Keratinocyte (primary cell): ENCODE measurements around the gene ZNF689. TPM values are rescaled to one million over a fixed set of nuclear protein-coding genes. Genes with fewer than 3 reads are reported as not detected.

Source experiments
- DNase-seq: peaks from one replicate; pipeline ENCODE4 v3.0.0-alpha.2; 2011; ENCODE audit warnings: low read depth, missing footprints, low spot score
- FAIRE-seq: peaks from 2 replicates; lab custom pipeline; 2011; peaks lifted over from hg19 to GRCh38; lab: Jason Lieb, UNC
- H2AFZ ChIP-seq: 2 replicates; pipeline ENCODE4 v1.6.0; 2012; ENCODE audit warnings: low read length, control low read depth, inconsistent platforms; ENCODE audit not compliant: control insufficient read depth
- H3K27ac ChIP-seq: 2 replicates; pipeline ENCODE4 v1.5.1; 2011; ENCODE audit warnings: low read length; ENCODE audit not compliant: control insufficient read depth, insufficient read depth
- H3K27me3 ChIP-seq: 3 replicates; pipeline ENCODE4 v1.6.0; 2011; ENCODE audit warnings: low read length; ENCODE audit not compliant: control insufficient read depth, insufficient read depth; ENCODE audit errors: extremely low read depth
- H3K36me3 ChIP-seq, 2 experiments: 2 replicates in 1 of 2; 3 replicates in 1 of 2; pipeline ENCODE4 v1.5.1; 2011; ENCODE audit warnings: low read length in 2 of 2, mild to moderate bottlenecking in 1 of 2; ENCODE audit not compliant: control insufficient read depth in 2 of 2, insufficient read depth in 2 of 2; ENCODE audit errors: extremely low read depth in 1 of 2
- H3K4me1 ChIP-seq: 3 replicates; pipeline ENCODE4 v1.5.1; 2011; ENCODE audit warnings: low read length; ENCODE audit not compliant: control insufficient read depth, insufficient read depth; ENCODE audit errors: extremely low read depth
- H3K4me2 ChIP-seq: 3 replicates; pipeline ENCODE4 v1.6.0; 2011; ENCODE audit warnings: low read depth, low read length; ENCODE audit not compliant: control insufficient read depth, insufficient read depth; ENCODE audit errors: extremely low read depth
- H3K4me3 ChIP-seq, 3 experiments: fragments of 200-600 bp in 1 of 3; sonication (generic) in 1 of 3; 2 replicates in 2 of 3; 3 replicates in 1 of 3; pipeline ENCODE4 v1.5.1; 2011 to 2016; ENCODE audit warnings: low read length in 3 of 3, mild to moderate bottlenecking in 3 of 3, control low read depth in 2 of 3, inconsistent platforms in 1 of 3, low read depth in 1 of 3, mixed read lengths in 1 of 3, mixed run types in 1 of 3, moderate library complexity in 1 of 3; ENCODE audit not compliant: control insufficient read depth in 2 of 3, insufficient read depth in 2 of 3; ENCODE audit errors: extremely low read depth in 1 of 3
- H3K79me2 ChIP-seq: 2 replicates; pipeline ENCODE4 v1.6.0; 2012; ENCODE audit warnings: low read length; ENCODE audit not compliant: control insufficient read depth, insufficient read depth
- H3K9ac ChIP-seq: 3 replicates; pipeline ENCODE4 v1.6.0; 2011; ENCODE audit warnings: low read length; ENCODE audit not compliant: control insufficient read depth, insufficient read depth; ENCODE audit errors: extremely low read depth
- H3K9me1 ChIP-seq: 3 replicates; pipeline ENCODE4 v1.6.0; 2011; ENCODE audit warnings: low read length; ENCODE audit not compliant: control insufficient read depth, insufficient read depth; ENCODE audit errors: extremely low read depth
- H3K9me3 ChIP-seq: 2 replicates; pipeline ENCODE4 v1.5.1; 2012; ENCODE audit warnings: low read depth, low read length; ENCODE audit not compliant: control insufficient read depth
- H4K20me1 ChIP-seq: 3 replicates; pipeline ENCODE4 v1.6.0; 2011; ENCODE audit warnings: low read length; ENCODE audit not compliant: control insufficient read depth, insufficient read depth; ENCODE audit errors: extremely low read depth
- EZH2 ChIP-seq: IDR thresholded peaks from one replicate; pipeline ENCODE4 v1.6.1; 2012; ENCODE audit warnings: inconsistent platforms, mild to moderate bottlenecking, low read length, moderate library complexity
- dilution Hi-C: fragments of 300-500 bp; cut with MboI; formaldehyde crosslinking; loops from one replicate; pipeline ENCODE4 v1.7.0; 2020; ENCODE audit warnings: low sequenced_read_pairs; ENCODE audit not compliant: extremely low pct_ligation_motif_present
- polyA plus RNA-seq, 5 experiments: library from polyadenylated mRNA; depleted of rRNA in 3 of 5; stranded (reverse) in 3 of 5; stranded (forward) in 1 of 5; unstranded in 1 of 5; fragments of >200 nt; gene quantifications; 1 replicate in 1 of 5; 2 replicates in 3 of 5; 3 replicates in 1 of 5; pipeline versions ENCODE4 v1.2.1 to v1.2.3, GENCODE V29; 2011 to 2012; ENCODE audit warnings: missing spikeins in 2 of 5, low read depth in 1 of 5, low replicate concordance in 1 of 5
- TF ChIP-seq, protein P1 (sequence below), 3 experiments: IDR thresholded peaks in 1 of 3; conservative IDR thresholded peaks in 1 of 3; optimal IDR thresholded peaks in 1 of 3; 2 replicates in 2 of 3; 3 replicates in 1 of 3; pipeline versions ENCODE3 to v1.5.1; 2011; ENCODE audit warnings: low read length in 3 of 3, mild to moderate bottlenecking in 3 of 3, moderate library complexity in 2 of 3, control low read depth in 1 of 3, inconsistent platforms in 1 of 3; ENCODE audit not compliant: insufficient read depth in 2 of 3; ENCODE audit errors: extremely low read depth in 1 of 3

The ZNF689 gene
- polyA plus RNA-seq, 1 donor (not counting 4 experiments of a cell fraction or from before 2014, with no cell fraction given) = 3.3 TPM

DNA sequence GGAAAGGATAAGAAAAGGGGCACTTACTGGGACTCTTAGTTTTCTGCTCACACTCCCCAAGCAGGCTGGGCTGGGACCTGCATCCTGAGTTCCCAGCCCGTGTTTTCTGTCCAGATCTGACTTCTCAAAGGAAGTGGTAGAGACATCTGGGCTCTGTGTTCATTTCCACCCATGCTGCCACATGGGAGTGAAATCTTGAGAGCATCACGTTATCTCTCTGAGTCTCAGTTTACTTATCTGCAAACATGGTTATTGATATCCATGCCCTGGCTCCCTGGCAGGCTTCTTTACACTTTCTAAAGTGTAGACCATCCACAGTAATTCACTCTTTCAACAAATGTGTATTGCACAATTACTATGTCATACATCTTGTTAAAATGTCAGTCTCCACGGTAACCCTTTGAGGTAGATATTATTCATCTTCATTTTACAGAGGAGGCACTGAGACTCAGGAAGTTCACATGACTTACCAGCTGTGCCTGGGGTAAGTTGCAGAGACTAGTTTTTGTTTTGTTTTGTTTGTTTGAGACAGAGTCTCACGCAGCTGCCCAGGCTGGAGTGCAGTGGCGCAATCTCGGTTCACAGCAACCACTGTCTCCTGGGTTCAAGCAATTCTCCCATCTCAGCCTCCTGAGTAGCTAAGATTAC is 42.1 kb downstream of the ZNF689 start:
- Histone ChIP-seq H3K36me3 (no peaks in the 10 kb centered on the region), H4K20me1 (no peaks in the 10 kb centered on the region), H3K27me3 (no peaks in the 10 kb centered on the region), H3K9ac (peak overlapping the region; percentile 67), H3K4me3 (no peak overlapping the region), H3K27ac (peak overlapping the region; percentile 91), H2AFZ (no peak overlapping the region), H3K9me3 (no peaks in the 10 kb centered on the region), H3K79me2 (no peaks in the 10 kb centered on the region), H3K4me1 (peaks cover 24% of the 10 kb centered on the region), H3K4me2 (peak overlapping the region; percentile 52), H3K9me1 (no peaks in the 10 kb centered on the region)
- DNase-seq = peak; percentile 69
- dilution Hi-C loops = no loop called here
- FAIRE-seq = peak; percentile 64
- no peak for TF ChIP-seq EZH2
- TF ChIP-seq, protein P1, sequence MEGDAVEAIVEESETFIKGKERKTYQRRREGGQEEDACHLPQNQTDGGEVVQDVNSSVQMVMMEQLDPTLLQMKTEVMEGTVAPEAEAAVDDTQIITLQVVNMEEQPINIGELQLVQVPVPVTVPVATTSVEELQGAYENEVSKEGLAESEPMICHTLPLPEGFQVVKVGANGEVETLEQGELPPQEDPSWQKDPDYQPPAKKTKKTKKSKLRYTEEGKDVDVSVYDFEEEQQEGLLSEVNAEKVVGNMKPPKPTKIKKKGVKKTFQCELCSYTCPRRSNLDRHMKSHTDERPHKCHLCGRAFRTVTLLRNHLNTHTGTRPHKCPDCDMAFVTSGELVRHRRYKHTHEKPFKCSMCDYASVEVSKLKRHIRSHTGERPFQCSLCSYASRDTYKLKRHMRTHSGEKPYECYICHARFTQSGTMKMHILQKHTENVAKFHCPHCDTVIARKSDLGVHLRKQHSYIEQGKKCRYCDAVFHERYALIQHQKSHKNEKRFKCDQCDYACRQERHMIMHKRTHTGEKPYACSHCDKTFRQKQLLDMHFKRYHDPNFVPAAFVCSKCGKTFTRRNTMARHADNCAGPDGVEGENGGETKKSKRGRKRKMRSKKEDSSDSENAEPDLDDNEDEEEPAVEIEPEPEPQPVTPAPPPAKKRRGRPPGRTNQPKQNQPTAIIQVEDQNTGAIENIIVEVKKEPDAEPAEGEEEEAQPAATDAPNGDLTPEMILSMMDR (optimal IDR thresholded peaks at IDR 0.05 in 1 of 3, IDR thresholded peaks at IDR 0.05 in 1 of 3, conservative IDR thresholded peaks at IDR 0.05 in 1 of 3; ENCODE audit: extremely low read depth in 1 of 3, insufficient read depth in 2 of 3, low read length in 3 of 3) = no peak

DNA sequence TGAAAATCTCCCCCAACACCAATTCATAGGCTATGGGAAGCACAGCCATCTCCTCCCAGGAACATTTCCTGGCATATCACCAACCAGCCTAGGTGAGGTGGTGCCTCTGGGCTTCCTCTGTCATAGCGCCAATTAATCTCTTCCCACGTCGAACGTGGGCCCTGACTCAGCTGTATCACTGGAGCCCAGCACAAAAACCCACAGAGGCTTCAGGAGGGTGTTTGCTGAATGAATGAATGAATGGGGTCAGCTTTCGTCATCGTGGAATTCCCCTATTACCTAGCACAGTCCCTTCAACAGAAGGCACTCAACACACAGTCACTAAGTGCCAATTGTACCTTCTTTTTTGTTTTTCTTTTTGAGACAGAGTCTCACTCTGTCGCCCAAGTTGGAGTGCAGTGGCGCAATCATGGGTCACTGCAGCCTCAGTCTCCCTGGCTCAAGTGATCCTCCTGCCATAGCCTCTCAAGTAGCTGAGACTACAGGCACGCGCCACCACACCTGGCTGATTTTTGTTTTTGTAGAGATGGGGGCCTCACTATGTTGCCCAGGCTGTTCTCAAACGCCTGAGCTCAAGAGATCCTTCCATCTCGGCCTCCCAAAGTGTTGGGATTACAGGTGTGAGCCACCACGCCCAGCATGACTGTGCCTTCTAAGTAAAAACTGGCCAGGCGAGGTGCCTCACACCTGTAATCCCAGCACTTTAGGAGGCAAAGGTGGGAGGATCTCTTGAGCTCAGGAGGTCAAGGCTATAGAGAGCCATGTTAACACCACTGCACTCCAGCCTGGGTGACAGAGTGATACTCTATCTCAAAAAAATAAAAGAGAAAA is 42.8 kb downstream of the ZNF689 start:
- Histone ChIP-seq H3K27ac (peak overlapping the region; percentile 91), H3K4me3 (no peak overlapping the region), H3K36me3 (no peaks in the 10 kb centered on the region), H4K20me1 (no peaks in the 10 kb centered on the region), H3K9me1 (no peaks in the 10 kb centered on the region), H3K4me1 (peaks cover 24% of the 10 kb centered on the region), H3K9ac (peak overlapping the region; percentile 67), H3K4me2 (peak overlapping the region; percentile 52), H3K79me2 (no peaks in the 10 kb centered on the region), H3K27me3 (no peaks in the 10 kb centered on the region), H3K9me3 (no peaks in the 10 kb centered on the region), H2AFZ (no peak overlapping the region)
- no peak for DNase-seq
- dilution Hi-C loops = no loop called here
- TF ChIP-seq, protein P1 (optimal IDR thresholded peaks at IDR 0.05 in 1 of 3, IDR thresholded peaks at IDR 0.05 in 1 of 3, conservative IDR thresholded peaks at IDR 0.05 in 1 of 3; ENCODE audit: extremely low read depth in 1 of 3, insufficient read depth in 2 of 3, low read length in 3 of 3) = no peak
- TF ChIP-seq EZH2 = no peak
- no peak for FAIRE-seq
